GM21381 (cell line): Measurements from ENCODE around the gene ITGA5.

ENCODE experiments used
- ATAC-seq: cut with Tn5 transposase; IDR thresholded peaks from one replicate; pipeline ENCODE4 v1.9.1; 2021; ENCODE audit warnings: mild to moderate bottlenecking, moderate library complexity; ENCODE audit not compliant: unreplicated experiment

The ITGA5 gene

DNA sequence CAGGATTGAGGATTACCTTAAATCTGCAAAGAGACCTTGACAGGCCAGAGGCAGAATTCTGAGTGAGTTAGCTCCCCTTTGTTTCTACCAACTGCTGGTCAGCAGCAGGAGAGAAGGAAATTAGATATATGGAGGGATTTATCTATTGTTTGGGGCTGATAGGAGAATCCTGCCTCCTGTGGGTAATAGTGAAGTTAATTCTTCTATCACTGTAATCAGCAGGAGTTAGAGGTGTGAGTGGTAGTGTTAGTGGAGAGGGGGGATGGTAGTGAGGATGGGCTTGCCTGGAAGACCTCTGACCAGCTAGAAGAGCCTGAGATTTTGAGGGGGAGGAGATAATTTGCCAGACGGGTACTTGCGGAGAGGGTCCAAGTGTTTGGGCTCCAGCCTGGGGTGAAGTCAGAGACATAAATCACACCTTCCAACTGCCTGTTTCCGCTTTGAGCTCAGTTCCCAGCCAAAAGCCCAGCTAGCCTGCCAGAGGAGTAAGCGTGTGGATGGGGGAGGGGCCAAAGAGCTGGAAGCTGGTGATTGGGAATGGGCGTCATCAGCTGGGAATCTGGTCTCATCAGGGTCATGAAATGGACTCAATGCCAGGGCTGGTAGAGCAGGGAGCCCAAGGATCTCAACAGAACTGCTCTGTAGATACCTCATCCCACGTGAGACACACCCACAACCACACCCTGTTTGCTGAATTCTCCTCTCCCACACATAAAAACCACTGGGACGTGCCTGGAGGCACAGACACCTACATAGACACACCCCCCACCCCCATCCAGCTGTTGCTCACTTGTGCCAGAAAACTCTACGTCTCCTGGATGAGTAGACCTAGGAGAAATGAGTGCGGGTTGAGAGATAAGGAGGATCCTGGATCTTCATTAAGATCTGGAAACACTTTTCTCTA is 13.1 kb upstream of the ITGA5 start:
- no peak for ATAC-seq

DNA sequence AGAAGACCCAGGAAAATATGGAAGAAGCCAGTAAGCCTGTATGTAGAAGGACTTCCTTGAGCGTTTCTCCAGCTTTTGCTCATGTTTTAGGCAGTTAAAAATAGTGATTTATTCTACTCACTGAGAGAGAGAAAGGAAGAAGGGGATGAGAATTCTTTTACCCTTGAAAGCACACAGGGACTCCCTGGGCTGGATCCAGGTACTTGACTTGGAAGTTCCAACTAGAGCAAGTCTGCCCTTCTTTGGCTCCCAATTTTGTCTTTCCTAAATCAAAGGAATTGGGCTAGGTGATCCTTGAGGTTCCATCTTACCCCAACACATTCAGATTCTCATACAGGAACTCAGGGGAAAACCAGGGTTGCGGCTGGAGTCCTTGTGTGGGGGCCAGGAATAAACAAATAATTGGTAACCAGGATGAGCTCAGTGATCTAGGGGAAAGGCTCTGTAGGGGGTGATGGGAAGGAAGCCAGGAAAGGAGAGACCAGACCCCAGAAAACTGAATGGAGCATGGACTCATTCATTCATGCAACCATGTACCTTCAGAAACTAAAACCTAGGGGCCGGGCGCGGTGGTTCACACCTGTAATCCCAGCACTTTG is 11.5 kb upstream of the ITGA5 start:
- no peak for ATAC-seq

DNA sequence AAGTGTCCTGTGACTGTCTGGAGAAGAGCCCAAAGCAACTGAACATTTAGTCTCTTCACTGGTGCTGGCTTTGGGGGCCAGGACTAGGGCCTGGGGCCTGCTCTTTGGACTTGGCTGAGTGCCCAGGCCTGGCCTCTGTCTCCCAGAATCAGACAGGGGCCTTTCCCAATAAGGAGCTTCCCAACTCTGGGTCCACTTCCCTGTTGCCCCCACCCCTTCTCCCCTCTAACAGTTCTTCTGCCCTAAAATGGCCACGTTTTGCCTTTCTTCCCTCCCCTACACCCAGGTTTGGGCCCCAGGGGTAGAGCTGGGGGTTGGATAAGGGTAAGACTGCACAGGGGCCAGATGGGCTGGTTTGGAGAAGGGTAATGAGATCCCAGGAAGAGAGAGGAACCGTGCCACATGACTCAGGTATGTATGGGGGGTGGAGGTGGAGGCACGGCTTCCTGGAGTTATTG is 10.0 kb upstream of the ITGA5 start:
- no peak for ATAC-seq

DNA sequence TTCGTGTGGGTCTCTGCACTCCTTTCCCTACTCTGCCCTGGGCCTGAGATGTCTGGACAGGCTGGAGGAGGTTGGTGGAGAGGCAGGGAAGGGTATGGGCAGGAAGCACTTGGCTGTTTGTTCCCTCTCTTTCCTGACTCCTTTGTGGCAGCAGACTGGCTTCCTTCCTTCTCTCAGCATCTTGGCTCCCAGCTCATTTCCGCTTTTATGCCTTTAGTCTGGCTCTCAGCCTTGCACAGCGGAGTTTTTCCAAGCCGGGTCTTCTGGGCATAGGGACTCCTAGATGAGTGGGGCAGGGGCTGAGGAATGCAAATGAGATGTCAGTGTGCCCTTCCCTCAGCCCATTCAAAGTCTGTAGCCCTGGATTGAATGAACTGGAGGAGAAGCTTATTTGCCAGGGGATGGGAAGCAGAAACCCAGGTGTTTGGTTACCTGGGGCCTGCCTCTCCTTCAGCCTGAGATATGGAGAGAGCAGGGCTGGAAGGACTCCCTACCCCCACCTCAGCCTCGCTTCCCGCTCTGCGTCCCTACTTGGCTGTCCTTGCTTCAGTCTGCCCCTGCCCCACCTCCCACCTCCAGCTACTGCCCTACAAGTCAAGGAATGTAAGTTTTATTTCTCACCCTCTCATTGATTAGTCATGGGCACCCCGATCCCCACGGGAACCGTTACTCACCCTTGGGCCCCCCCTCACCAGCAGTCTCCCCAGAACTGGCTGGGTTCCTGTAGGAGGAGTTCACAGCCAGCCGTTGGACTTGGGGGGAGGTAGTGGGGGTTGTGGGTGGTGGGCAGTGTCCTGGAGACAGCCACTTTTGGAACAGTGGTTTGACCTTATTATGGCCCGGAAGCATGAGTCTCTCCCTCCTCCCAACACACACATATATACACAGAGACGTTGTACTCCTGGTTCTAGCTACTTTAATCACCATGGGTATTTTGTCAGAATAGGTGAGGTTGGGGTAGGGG is 9.3 kb upstream of the ITGA5 start:
- no peak for ATAC-seq

DNA sequence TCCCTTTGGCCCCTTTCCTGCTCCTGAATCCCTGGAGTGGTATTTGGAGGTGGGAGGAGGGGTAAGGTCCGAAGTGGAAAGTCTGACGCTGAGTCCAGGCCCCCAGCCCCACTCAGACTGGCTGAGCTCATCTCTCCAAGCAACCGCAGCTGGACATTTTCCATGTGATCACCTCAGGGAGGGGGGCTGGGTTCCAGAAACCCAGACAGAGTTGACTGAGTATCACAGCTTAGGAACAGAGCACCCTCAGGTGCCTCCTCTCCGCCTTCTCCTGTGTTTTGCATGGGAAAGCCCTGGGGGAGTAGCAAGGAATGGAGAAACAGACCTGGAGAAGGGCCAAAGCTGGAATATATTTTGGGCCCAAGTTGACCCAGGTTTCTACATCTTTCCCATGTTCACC is 8.0 kb upstream of the ITGA5 start:
- no peak for ATAC-seq

DNA sequence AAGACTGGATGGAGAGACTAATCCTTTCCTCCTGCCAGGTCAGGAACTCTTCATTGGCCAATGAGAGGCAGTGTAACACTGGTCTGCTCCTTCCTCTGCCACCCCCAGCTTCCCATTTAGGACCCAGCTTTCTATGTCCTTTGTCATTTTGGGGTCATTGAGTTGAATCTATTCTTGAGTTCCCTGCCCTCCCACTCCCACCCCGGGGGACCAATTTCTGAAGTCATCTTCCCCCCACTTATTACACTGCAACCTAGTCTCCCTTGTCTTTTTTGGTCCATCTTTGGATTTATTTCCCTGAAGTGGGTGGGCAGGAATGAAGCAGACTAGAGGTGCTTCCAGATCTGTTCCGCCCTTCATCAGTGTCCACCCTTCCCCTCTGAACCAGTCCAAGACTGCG is 7.6 kb upstream of the ITGA5 start:
- ATAC-seq: no peak

DNA sequence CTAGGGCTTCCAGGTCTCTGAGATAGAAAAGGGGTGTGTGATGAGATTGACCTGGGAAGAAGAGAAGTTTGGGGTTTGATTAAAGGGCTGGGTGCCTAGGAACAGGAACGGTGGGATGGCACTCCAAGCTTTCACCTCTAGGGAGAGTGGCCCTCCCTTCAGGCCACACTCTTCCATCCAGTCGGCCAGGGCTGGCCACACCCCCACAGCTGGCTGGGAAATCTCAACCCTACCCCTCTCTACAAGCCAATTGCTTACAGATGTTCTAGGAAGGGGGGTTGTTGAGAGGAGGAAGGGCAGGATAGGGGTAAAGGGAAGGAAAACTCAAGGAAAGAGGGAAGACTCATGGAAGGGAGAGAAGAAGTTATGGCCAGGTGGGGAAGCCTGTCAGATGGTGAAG is 6.6 kb upstream of the ITGA5 start:
- no peak for ATAC-seq

DNA sequence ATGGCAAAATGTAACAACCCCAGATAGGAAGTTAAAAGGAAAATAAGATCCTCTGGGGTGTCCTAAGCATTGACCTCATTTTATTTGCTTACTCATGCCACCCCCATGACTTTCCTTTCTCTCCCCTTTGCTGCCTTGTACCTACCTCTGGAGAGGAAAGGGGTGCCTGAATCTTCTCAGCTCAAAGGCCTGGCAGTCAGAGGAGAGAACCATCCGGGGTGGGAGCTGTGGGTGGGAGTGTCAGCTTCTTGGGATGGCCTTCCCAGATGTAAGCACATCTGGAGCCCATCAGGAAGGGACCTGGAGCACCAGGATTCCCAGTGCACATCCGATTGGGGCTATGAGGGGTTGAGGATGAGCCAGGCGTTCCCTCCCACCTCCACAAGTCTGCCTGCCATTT is 5.2 kb upstream of the ITGA5 start:
- no peak for ATAC-seq

DNA sequence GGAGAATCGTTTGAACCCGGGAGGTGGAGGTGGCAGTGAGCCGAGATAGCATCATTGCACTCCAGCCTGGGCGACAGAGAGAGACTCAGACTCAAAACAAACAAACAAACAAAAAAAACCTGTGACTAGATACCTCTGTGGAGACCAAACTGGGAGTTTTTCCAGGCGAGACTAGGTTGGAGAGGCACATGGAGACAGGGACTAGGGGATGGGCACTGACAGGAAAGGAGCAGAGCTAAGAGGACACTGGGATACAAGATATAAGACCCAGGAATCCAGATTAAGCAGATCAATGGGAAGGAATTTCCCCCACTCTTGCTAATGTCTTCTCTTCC is 4.7 kb upstream of the ITGA5 start:
- ATAC-seq: no peak

DNA sequence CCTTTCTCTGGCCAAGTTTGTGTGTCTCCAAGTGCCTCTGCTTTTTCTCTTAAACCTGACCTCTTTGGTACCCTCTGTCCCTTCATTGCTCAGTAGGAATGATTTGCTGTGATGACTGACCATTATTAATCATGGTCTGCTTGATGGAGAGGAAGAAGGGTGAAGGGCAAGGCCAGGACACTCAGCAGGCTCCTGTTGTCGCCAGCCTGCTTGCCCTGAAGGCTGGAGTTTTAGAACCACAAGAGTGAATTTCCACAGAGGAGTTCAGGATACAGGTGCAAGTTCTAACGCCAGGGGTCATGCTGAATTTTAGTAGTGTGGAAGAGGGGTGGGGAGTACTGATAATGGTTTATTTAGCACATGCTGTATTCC is 2.8 kb upstream of the ITGA5 start:
- ATAC-seq: no peak

DNA sequence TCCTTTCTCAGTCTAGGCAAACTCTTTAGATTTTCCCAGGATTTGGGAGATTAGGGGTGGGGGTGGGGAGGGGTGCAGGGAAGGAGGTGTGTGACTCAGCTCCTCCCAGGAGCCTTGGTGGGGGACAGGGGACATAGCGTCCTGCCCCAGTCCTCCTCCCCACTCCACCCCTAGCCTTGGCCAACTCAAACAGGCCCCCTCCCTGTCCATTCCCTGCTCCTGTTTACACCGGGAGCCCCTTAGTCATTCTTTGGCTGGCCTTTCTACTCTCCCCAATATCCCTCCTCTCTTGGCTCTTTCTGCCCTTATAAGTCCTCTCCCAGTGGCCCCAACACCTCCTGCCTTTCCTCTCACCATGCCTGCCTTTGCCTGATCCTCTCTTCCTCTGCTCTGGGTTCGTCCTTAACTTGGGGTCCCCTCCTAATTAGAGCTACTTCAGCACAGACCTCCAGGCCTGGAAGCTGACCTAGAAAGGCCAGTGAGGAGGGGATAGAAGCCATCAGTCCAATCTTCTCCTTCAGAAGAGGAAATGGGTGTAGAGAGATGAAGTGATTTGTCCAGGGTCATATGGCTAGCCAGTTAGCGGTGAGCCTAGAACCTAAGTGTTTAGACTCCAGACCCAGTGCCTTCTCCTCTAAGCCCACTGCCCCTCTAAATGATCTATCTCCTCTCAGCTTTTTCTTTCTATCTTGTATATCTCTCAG is 2.3 kb upstream of the ITGA5 start:
- no peak for ATAC-seq

DNA sequence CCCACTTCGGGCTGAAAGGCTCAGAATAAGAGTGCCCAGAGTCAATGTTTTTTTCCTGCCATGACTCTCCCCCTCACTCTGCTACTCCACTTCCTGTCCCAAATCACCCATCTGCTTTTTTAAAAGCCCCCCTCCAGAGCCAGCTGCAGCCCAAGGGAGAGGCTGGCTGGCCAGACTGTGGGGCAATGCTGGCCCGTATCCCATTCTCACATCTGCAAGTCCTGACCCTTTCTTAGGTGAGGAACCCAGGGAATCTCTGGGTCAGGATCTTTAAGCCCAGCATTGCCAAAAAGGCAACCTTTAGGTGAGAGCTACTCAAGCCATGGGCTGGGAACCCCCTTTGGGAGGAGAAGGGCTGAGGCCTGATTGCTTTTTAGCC is 1.7 kb upstream of the ITGA5 start:
- no peak for ATAC-seq

DNA sequence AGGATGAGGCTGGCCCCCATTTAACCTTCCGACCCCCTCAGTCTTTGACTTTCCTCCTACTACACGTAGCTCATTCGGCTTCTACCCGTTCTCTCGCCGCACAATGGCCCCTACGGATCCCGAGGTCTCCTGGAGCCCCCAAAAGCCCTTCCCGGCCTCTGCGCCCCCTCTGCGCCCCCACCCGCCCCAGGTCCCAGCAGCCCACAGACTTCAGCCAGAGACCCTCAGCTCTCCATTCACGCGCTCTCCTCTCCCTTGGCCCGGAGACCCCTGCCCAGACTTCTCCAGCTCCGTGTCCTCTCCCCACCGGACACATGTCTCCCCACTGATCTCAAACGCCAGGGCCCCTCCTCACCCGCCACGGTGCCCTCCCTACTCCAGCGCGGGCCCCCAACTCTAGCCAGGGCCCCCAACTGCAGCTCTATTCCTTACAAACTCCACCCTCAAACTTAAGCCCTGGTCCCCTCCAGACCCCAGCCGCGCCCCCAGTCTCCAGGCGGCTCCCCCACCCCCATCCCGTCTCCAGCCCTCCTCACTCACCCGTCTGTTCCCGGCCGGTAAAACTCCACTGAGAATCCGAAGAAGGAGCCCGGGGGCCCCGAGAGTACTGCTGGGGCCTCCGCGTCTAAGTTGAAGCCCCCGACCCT is 502 bp downstream of the ITGA5 start:
- no peak for ATAC-seq

DNA sequence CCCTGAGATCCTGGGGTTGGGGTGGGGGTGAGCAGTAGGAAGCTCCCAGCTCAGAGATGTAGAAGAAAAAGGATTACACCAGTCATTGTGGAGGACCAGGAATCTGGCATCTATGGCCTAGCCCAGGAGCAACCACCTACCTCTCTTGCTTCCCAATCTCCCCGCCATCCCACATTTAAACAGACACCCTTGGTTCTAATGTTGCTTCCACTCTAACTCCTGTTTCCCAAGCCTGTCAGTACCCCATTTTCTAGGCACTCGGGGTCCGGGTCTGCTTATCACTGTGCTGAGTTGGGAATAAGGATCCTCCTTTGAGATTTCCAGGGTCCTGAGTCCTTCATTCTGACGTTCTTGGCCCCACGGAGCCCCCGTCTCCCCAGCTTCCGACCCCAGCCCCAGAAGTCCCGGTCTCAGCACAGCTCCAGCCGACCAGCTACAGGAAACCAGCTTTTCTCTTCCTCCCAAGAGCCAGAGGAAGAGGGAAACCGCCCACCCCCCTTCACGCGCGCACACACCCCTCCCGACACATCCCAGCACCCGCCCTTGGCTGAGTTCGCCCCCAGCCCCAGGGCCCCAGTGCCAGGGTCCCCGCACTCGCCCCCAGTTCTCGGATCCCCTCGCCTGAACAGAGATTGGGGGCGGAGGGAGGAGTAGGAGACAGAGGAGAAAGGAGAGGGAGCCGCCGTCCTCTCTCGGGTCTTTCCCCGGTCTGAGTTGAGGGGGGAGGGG is 1.2 kb downstream of the ITGA5 start:
- no peak for ATAC-seq

DNA sequence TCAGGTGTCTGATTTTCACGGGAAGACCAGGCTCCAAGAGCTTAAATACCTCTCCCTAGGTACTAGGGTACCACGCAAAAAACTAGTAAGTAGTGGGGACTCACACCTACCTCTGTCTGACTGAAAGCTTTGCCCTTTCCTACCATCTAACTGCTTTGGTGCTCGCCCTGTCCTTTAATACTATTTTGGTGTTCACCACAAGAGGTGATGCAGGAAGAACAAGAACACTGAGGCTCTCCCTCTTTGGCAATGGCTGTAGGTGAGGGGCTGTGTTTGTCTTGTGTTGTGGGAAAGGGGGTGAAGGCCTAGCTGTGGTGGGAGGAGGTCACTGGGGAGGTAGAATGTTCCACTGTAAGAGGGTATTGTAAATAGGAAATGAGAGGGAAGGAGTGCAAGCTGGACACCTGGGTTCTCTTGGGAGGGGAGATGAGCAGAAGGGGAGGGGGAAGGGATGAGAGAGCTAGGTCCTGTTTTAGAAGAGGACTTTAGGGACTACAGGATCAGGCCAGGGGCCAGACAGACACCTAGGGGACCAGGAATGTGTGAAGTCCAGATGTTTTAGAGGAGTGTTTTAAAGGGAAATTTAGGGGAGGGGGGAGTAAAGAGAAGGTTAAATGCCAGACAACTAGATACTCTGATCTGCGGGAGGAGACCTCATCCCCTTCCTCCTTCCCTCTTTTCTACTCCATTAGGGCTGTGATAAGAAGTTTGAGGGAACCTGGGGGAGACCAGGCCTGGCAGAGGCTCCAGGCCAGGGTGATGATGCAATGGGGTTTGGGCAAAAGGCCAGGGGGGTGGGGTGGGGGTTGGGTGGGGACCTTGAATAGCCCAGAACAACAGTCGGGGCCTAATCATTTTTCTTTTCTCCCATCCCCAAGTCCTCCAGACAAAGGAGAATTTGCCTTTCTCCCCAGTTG is 2.1 kb downstream of the ITGA5 start:
- no peak for ATAC-seq

DNA sequence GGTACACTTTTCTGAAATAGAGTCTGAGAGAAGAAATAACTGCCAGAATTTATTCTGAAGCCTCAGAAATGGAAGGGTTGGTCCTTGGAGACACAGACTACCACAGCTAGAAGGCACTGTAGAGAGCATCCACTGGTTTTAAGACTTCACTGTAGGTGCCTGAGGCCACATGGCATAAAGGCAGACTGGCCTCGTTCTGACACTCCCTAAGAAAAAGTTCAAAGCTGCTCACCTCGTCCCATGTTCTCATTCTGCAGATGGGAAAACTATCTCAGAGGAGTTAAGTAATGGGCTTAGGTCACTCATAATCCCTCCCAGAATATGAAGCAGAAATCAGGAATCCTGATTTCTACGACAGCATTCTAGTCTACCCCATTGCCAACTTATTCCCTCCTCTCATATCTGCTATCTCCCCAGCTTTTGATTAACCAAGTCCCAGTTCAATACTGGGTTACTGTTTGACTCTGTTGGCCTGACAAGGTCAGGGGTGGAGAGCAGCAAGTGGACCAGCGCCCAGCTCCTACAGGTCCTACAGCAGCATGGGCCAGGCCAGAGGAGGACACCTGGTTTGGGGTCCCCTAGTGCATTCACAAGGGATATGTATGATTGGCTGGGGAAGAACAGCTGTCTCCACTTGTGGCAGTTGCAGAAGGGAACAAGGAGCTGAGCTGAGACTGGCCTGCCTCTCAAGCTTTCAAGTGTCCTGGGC is 3.7 kb downstream of the ITGA5 start:
- no peak for ATAC-seq

DNA sequence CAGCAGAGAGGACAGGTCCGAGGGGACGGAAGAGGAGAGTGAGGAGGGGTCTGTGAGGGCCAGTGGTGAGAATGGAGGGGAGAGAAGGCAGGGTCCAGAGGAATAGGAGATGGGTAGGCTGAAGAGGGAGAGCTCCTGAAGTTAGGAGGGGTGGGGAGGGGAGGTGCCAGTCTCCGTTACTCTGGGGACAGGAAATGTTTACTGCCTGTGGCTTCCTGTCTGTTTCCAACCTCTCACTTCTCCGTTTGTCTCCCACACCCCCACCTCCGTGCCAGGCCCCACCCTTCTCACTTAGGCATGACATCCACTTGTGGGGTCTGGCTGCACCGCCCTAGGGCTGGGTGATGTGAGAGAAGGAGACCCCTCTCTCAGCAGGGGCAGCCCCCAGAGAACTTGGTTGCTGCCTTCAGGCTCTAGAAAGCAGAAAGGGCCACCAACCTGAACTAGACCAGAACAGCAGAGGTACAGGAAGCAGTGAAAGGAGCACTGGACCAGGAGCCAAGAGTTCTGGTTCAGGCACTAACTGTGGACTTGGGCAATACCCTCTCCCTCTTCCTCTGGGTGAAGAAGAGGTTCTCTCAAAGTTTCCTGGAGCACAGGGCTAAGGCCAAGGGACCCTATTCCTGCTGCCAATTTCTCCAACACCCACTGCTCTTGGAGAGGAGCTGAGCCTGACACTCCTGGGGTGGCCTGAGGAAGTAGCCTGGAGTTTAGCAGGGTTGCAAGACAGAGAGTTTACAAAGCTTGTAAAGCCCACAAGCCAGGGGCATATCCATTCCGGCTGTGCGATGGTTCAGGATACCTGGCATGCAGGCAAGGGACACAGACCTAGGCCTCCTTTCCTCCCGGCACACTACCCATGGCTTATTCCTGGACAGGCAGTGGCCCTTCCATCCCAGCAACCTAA is 5.5 kb downstream of the ITGA5 start:
- peak; percentile 74 for ATAC-seq
